ENCODE measurements around the gene MAML2.

DNA sequence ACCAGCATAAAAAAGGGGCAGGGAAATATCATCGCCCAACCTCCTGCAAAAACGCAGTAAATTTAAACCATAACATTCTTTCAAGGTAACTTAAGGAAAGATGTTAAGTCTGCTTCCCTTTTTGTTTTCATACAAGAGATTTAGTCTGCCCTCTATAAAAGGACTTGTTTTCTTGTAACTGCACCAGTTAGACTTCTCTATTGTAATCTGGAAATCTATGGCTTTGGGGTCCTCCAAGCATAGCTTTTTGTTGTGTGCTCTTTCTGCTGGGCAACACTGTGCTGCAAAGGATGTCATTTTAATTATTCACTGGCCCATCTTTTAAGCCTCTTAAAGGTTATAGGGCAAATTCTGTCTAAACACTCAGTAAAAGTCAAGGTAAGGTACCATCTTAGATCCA, 136.0 kb downstream of the MAML2 start:
- TF ChIP-seq, protein P1, sequence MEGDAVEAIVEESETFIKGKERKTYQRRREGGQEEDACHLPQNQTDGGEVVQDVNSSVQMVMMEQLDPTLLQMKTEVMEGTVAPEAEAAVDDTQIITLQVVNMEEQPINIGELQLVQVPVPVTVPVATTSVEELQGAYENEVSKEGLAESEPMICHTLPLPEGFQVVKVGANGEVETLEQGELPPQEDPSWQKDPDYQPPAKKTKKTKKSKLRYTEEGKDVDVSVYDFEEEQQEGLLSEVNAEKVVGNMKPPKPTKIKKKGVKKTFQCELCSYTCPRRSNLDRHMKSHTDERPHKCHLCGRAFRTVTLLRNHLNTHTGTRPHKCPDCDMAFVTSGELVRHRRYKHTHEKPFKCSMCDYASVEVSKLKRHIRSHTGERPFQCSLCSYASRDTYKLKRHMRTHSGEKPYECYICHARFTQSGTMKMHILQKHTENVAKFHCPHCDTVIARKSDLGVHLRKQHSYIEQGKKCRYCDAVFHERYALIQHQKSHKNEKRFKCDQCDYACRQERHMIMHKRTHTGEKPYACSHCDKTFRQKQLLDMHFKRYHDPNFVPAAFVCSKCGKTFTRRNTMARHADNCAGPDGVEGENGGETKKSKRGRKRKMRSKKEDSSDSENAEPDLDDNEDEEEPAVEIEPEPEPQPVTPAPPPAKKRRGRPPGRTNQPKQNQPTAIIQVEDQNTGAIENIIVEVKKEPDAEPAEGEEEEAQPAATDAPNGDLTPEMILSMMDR (IDR thresholded peaks at IDR 0.05; ENCODE audit: poor library complexity), result no peak
- TF ChIP-seq EZH2phosphoT487 (IDR thresholded peaks at IDR 0.05; ENCODE audit: low read depth, severe bottlenecking, unreplicated experiment) (no peak), EZH2 (IDR thresholded peaks at IDR 0.05; ENCODE audit: borderline replicate concordance) (no peak)

Measured in hepatocyte (in vitro differentiated cells).